ENCODE results near the gene ASPA.

The ASPA gene

DNA sequence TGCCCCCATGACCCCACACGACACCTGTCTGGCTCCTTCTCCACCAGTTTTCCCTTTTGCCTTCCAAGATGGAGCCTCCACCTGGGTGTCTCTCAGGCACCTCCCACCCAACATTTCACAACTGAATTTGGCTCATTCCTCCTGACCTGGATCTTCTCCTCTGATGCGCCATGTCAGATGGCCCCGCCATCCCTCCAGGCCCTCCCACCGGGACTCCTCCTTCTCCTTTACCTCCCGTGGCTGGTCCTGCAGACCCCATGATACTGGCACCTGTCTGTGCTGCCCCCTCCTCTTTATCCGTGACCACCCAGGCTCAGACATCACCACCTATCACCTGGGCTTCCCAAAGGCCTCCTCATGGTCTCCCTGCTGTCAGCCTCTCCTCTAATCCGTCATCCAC is 77.1 kb downstream of the ASPA start:
- peaks cover 15% of the 10 kb centered on the region; the same call in 1 of the 2 replicates for H3K27me3 ChIP-seq (ENCODE audit: control insufficient read depth, low read length)
- no peak overlapping the region for H3K4me3 ChIP-seq (ENCODE audit: low read length)
- no peaks in the 10 kb centered on the region for H3K79me2 ChIP-seq (ENCODE audit: control insufficient read depth, low read length)
- H4K20me1 ChIP-seq (ENCODE audit: control insufficient read depth, insufficient read depth, low read depth, low read length) = no peaks in the 10 kb centered on the region
- H3F3A ChIP-seq (ENCODE audit: control insufficient read depth, insufficient read depth) = no peaks in the 10 kb centered on the region
- H3K4me1 ChIP-seq (ENCODE audit: control insufficient read depth, low read length) = peaks cover 14% of the 10 kb centered on the region
- no peak overlapping the region for H3K27ac ChIP-seq (ENCODE audit: low read depth, low read length)
- no peak overlapping the region for H3K4me2 ChIP-seq (ENCODE audit: low read length)
- H3K9me3 ChIP-seq (ENCODE audit: control insufficient read depth, insufficient read depth, low read length) = no peaks in the 10 kb centered on the region
- H3K9me2 ChIP-seq (replicated peaks; ENCODE audit: control insufficient read depth, low read length) = no peaks in the 10 kb centered on the region
- no peaks in the 10 kb centered on the region for H3K36me3 ChIP-seq (ENCODE audit: control insufficient read depth, low read length)
- TF ChIP-seq, protein P1, sequence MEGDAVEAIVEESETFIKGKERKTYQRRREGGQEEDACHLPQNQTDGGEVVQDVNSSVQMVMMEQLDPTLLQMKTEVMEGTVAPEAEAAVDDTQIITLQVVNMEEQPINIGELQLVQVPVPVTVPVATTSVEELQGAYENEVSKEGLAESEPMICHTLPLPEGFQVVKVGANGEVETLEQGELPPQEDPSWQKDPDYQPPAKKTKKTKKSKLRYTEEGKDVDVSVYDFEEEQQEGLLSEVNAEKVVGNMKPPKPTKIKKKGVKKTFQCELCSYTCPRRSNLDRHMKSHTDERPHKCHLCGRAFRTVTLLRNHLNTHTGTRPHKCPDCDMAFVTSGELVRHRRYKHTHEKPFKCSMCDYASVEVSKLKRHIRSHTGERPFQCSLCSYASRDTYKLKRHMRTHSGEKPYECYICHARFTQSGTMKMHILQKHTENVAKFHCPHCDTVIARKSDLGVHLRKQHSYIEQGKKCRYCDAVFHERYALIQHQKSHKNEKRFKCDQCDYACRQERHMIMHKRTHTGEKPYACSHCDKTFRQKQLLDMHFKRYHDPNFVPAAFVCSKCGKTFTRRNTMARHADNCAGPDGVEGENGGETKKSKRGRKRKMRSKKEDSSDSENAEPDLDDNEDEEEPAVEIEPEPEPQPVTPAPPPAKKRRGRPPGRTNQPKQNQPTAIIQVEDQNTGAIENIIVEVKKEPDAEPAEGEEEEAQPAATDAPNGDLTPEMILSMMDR (IDR thresholded peaks at IDR 0.05; ENCODE audit: low read depth, low read length, poor library complexity, severe bottlenecking) = no peak
- TF ChIP-seq EZH2phosphoT487 (IDR thresholded peaks at IDR 0.05; ENCODE audit: borderline replicate concordance, low read length) = no peak
